Mesodermal cell (in vitro differentiated cells): ENCODE data around the gene ARGLU1.

Experiments used
- H3K27ac ChIP-seq: 2 replicates; pipeline ENCODE4 v1.7.0; 2013; ENCODE audit warnings: mild to moderate bottlenecking, low read depth, low read length, moderate library complexity; ENCODE audit not compliant: severe bottlenecking
- H3K36me3 ChIP-seq: 2 replicates; pipeline ENCODE4 v1.7.1; 2013; ENCODE audit warnings: mild to moderate bottlenecking, low read length, moderate library complexity; ENCODE audit not compliant: control insufficient read depth, insufficient read depth
- H3K4me1 ChIP-seq: one replicate; pipeline ENCODE4 v1.7.1; 2013; ENCODE audit warnings: mild to moderate bottlenecking, low read length; ENCODE audit not compliant: insufficient read depth, control insufficient read depth, poor library complexity, severe bottlenecking
- H3K4me3 ChIP-seq: 2 replicates; pipeline ENCODE4 v1.7.0; 2013; ENCODE audit warnings: low read length, control low read depth, mild to moderate bottlenecking; ENCODE audit not compliant: insufficient read depth, poor library complexity, severe bottlenecking; ENCODE audit errors: extremely low read depth
- H3K9me3 ChIP-seq: 2 replicates; pipeline ENCODE4 v1.7.1; 2013; ENCODE audit warnings: mild to moderate bottlenecking, low read length, moderate library complexity; ENCODE audit not compliant: control insufficient read depth
- WGBS, 2 experiments: methylation state at CpG; one replicate each; pipeline ENCODE4 v1.1.5; 2013; ENCODE audit warnings: missing lambda C conversion rate in 2 of 2; ENCODE audit not compliant: insufficient coverage in 2 of 2; 5-methylcytosine and 5-hydroxymethylcytosine counted together

ARGLU1 gene

DNA sequence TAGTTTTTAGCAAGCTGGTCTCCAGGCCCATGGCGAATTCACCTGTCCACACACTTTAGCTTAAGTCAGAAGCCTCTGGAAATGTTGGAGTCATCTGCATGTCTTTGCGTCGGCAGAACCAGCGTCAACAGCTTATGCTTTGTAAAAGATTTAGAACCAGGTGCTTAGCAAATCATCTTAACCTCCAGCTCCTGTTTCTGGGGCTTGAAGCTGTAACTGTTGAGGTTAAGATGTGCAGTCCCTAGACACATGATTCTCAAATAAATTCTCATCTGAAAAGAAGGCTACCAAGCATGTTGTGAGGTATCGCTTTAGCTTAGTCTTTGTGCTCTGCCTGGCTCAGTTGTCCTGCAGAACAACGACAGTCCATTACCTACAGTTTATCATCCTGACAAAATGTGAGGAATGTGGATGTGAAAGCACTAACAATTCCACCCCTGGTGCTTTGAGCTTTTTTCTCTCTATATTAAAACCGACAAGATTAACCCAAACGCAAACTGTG, 36.9 kb downstream of the ARGLU1 start:
- Histone ChIP-seq H3K27ac (no peak overlapping the region), H3K4me1 (peaks cover 23% of the 10 kb centered on the region)

DNA sequence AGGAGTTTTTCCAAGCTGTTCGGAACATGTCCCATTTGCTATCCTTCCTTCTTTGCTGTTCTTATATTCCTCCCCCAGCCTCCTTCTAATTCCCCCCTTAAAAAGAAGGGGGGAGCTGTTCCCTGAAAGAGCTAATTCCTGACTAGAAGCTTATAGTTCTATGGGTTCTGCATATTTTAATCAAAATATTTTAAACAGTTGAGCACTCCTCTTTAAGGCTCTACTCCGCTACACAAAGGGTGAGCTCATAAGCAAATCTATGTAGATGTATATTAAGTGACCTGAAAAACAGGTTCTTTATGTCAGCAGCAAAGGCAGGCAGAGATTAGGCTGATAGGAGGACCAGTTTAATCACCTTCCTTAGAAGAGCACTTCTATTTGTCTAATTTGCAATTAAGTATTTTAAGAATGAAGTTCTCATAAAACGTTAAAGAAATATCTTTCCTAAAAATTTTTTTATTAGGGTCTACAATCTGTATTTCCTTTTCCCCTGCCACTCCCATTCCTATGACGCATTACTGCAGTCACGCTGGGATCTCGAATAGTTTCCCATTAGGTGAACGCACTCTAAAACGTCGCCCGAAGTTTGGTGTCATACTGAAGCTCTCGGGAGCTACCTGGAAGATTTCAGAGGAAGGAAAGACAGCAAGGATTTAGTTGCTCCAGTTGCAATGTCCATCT, 37.6 kb downstream of the ARGLU1 start:
- no peaks in the 10 kb centered on the region for H3K9me3 ChIP-seq
- peaks cover 23% of the 10 kb centered on the region for H3K4me1 ChIP-seq
- H3K27ac ChIP-seq, result peak overlapping the region; percentile 36
- H3K36me3 ChIP-seq, result peaks cover 55% of the 10 kb centered on the region
- 65 to 68% methylated on average over 6 to 8 of the region's 11 CpGs for WGBS, 2 experiments
- peak overlapping the region; percentile 77 for H3K4me3 ChIP-seq

More for the DNA sequence above, 36.9 kb downstream of the ARGLU1 start:
- Histone ChIP-seq H3K9me3 (no peaks in the 10 kb centered on the region), H3K4me3 (peak overlapping the region; percentile 77), H3K36me3 (peaks cover 48% of the 10 kb centered on the region)
- WGBS, 2 experiments, result 77 to 79% methylated on average over 4 of the region's 8 CpGs

DNA sequence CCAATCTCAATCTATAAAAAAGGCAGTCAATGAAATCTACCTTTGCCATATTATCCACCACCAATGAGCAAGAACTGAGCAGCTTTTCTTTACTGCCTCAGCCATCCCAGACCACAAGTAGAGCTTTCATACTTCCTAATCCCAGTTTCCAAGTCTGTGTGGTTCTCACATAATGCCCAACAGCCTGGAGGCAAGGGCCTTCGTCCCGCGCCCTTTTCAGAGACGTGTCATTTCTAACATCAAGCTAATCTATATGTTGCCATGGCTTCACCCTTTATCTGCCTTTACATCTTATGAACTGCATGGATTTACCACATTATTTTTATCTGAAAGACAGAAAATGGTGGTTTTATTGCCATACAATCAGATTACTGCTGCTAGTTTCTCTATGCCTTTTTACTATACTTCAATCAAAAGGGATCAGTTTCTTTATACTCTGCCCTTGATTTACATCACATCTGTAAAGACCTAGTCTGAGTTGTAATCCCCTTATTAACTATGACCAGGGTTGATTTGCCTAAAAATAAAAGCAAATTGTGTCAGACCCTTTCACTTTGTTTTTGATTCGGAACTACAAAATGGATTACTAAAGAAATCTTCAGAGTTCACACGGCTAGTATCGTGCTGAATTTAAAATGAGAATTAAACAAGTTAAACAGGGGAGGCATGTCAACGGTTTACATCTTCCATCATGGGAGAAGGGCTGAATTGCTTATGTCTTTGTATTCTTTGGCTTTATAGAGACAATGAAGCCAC, 38.3 kb downstream of the ARGLU1 start:
- 61 to 66% methylated on average over 8 of the region's 8 CpGs for WGBS, 2 experiments
- H3K27ac ChIP-seq, result peak overlapping the region; percentile 36
- H3K36me3 ChIP-seq, result peaks cover 59% of the 10 kb centered on the region
- H3K4me3 ChIP-seq, result no peak overlapping the region
- peaks cover 23% of the 10 kb centered on the region for H3K4me1 ChIP-seq
- H3K9me3 ChIP-seq, result no peaks in the 10 kb centered on the region

DNA sequence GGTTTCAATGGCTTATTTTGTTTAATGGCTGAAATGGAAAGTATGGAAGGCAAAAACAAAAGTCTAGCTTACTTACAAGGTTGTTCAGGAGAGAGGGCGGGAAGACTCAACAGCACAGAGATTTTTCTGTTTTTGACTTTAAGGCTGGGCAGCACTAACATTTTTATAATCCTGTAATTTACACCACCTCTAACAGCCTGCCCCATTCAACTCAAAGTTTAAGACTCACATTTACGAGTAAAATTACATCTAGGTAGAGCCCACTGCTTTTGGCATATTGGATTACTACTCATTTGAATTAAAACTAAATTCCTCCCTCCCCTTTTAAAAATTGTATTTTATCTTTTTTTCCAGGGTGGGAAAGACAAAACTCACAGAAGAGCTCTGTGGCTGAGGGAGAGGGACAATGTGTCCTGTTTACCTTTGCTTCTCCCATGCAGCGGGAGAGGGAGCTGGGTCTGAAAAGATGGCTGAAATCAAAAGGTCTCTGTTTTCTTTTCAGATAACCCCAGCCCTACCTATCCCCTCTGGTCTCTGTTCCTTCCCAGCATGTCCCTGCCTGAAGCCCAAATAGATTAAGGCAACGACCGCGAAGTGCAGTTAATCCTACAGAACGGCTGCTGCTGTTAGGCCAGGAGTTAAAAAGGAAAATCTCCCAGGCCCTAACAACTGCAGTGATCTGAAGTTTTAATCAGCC, 39.1 kb downstream of the ARGLU1 start:
- H3K4me1 ChIP-seq, result peaks cover 26% of the 10 kb centered on the region
- H3K36me3 ChIP-seq, result peaks cover 59% of the 10 kb centered on the region
- peak overlapping the region; percentile 36 for H3K27ac ChIP-seq
- no peak overlapping the region for H3K4me3 ChIP-seq
- 64 to 69% methylated on average over 2 to 7 of the region's 7 CpGs for WGBS, 2 experiments
- H3K9me3 ChIP-seq, result no peaks in the 10 kb centered on the region

DNA sequence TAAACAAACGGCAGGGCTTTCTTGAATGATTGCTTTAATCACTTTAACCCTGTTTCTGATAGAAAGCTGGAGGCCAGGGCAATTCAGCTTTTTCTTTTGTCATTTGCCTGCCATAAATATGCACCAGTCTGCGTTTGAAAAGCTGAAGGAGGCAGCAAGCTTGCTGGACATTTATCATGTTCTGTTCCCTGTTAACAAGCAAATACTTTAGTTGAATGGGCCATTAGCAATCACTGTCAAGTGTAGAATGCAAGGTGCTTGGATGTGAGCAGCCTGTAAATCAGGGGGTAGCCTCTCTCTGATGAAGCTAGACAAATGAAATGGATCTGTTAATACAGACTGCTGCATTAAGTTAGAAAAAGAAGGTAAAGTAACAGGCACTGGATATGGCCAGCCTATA, 40.1 kb downstream of the ARGLU1 start:
- H3K9me3 ChIP-seq, result no peaks in the 10 kb centered on the region
- peaks cover 61% of the 10 kb centered on the region for H3K36me3 ChIP-seq
- peaks cover 31% of the 10 kb centered on the region for H3K4me1 ChIP-seq
- no peak overlapping the region for H3K4me3 ChIP-seq
- H3K27ac ChIP-seq, result no peak overlapping the region
- WGBS, 2 experiments, result 56 to 69% methylated on average over 2 of the region's 2 CpGs

DNA sequence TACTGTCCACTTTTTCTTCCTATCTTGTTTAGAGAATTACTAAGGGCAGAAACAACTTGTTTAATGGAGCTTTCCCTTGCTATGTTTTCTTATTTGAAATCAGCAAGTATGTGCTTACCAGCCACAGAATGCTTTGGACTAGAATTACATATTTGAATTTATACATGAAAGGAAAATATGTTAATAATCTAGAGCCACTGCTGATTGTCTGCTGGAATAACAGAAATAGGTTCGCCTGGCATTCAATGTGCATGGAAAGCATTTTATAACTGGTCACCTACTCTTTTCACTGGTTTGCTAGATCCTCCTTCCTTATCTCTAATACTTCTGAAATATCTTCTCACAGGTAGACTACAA, 40.5 kb downstream of the ARGLU1 start:
- no peak overlapping the region for H3K4me3 ChIP-seq
- no peak overlapping the region for H3K27ac ChIP-seq
- no peaks in the 10 kb centered on the region for H3K9me3 ChIP-seq
- peaks cover 61% of the 10 kb centered on the region for H3K36me3 ChIP-seq
- WGBS, 2 experiments, result 86% methylated on average over 1 of the region's 1 CpG; no CpG with 5 or more reads in 1 of the 2 experiments
- H3K4me1 ChIP-seq, result peaks cover 31% of the 10 kb centered on the region

DNA sequence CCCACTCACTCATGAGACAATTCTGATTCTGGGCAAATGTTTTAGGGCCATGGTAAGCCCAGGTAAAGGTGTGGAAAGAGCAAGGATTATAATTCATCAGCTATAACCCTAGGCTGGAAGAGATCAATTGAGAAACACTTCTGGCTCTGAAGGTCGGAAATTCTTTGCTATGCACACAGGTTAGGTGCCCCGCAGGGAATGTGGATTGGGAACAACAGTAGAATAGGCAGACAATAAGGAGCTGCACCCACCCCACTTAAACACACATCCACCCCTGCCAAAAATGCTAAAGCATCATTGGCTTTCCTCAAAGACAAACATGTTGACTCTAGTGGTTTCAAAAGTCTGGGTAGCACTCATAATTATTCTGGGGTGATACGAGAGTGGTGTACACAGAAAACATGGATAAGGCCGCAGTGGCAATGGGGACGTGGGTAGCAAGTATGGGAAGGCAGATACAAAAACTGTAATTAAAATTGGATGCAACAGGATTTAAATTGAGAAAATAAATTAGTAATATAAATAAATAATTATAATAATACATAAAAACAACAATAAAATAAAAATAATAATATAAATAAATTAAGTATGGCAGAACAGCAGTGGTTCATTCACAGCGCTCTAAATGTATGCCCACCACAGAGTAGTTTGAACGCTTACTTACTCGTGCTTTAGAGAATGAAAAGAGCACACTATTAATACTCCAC, 41.0 kb downstream of the ARGLU1 start:
- Histone ChIP-seq H3K36me3 (peaks cover 61% of the 10 kb centered on the region), H3K9me3 (no peaks in the 10 kb centered on the region), H3K4me1 (peaks cover 33% of the 10 kb centered on the region), H3K4me3 (no peak overlapping the region), H3K27ac (no peak overlapping the region)
- 73 to 100% methylated on average over 1 to 2 of the region's 8 CpGs for WGBS, 2 experiments

DNA sequence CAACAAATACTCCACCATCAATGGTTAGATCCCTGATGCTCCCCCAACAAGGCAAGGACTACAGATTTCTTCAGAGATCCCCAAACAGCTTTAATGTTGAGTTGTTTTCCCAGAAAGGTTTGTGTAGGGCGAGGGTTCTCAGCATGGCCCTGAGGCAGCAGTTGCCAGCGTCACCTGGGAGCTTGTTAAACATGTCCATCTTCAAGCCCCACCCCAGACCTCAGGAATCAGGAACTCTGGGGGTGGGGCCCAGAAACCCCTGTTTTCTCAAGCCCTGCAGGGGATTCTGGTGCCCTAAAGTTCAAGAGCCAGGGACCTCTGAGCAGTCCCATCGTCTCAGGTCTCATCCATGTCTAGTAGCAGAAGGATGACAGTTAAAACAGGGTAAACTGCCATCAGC, 42.1 kb downstream of the ARGLU1 start:
- Histone ChIP-seq H3K4me1 (peaks cover 34% of the 10 kb centered on the region), H3K9me3 (no peaks in the 10 kb centered on the region), H3K4me3 (no peak overlapping the region), H3K27ac (no peak overlapping the region), H3K36me3 (peaks cover 64% of the 10 kb centered on the region)
- WGBS, 2 experiments, result 85% methylated on average over 3 of the region's 3 CpGs; no CpG with 5 or more reads in 1 of the 2 experiments

DNA sequence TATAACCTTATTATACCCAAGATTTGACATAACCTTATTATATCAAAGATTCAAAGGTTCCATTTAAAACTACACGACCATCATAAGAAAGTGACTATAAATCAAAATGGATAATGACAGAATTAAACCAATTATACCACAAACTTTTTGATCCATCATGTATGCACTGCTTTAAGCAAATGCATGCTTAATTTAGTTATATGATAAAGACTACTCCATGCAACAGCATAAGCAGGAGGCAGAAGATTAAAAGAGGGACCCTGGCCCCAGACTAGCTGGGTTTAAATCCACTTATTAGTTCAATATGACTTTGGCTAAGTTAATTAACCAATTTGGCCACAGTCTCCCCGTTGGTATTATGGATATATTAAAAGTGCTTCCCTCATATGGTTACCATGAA, 43.8 kb downstream of the ARGLU1 start:
- no peak overlapping the region for H3K27ac ChIP-seq
- WGBS, 2 experiments, result no CpG with 5 or more reads among the region's 2 CpGs
- peaks cover 20% of the 10 kb centered on the region for H3K4me1 ChIP-seq
- no peaks in the 10 kb centered on the region for H3K9me3 ChIP-seq
- H3K36me3 ChIP-seq, result peaks cover 67% of the 10 kb centered on the region
- H3K4me3 ChIP-seq, result no peak overlapping the region

DNA sequence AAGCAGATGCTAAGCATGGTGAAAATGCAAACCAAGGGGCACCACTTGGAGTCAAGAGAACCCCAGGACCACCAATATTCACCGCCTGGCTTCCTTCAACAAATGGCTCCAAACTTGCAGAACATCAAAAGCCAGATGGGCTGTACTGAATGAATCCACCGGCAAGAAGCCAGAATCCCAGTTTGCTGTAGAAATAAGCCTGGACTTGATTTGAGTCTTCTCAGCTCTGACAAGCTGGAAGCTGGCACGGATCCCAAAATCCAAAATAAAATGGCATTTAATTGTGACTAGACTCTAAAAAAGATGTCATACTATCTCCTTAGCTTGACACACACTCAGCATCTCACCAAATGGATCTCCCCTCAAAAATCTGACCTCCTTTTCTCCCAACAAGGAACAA, 44.4 kb downstream of the ARGLU1 start:
- Histone ChIP-seq H3K4me1 (peaks cover 15% of the 10 kb centered on the region), H3K27ac (no peak overlapping the region), H3K36me3 (peaks cover 70% of the 10 kb centered on the region), H3K4me3 (no peak overlapping the region), H3K9me3 (no peaks in the 10 kb centered on the region)
- 89 to 92% methylated on average over 2 of the region's 3 CpGs for WGBS, 2 experiments
